HG03175 (cell line): ENCODE results near the gene NEDD4L.

Experiments used
- ATAC-seq: cut with Tn5 transposase; IDR thresholded peaks from one replicate; pipeline ENCODE4 v1.9.1; 2021; ENCODE audit warnings: mild to moderate bottlenecking, moderate library complexity; ENCODE audit not compliant: unreplicated experiment

NEDD4L gene

GRCh38 chr18:58051765-58052460, 7.9 kb downstream of the NEDD4L start:
- no peak for ATAC-seq

DNA sequence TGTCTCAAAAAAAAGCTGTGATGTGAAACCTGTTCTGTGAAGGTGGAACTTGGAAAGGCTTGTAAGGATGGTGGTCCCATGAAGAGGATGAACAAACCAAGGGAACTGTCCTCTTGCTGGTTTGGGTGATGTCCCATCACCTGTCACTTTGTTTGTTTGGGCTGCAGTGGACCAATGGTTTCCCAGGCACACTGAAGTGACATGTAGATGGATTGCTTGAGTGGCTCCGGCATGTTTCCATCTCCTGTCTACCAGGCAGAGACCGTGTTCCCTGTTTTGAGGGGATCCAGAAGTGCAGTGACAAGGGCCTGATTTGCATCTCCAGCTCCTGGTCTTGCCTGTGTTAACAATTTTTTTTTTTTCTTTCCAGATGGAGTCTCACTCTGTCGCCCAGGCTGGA, 8.9 kb downstream of the NEDD4L start:
- ATAC-seq = no peak

- no peak for ATAC-seq
These were observed 10.2 kb downstream of the NEDD4L start for GRCh38 chr18:58054041-58054781.

DNA sequence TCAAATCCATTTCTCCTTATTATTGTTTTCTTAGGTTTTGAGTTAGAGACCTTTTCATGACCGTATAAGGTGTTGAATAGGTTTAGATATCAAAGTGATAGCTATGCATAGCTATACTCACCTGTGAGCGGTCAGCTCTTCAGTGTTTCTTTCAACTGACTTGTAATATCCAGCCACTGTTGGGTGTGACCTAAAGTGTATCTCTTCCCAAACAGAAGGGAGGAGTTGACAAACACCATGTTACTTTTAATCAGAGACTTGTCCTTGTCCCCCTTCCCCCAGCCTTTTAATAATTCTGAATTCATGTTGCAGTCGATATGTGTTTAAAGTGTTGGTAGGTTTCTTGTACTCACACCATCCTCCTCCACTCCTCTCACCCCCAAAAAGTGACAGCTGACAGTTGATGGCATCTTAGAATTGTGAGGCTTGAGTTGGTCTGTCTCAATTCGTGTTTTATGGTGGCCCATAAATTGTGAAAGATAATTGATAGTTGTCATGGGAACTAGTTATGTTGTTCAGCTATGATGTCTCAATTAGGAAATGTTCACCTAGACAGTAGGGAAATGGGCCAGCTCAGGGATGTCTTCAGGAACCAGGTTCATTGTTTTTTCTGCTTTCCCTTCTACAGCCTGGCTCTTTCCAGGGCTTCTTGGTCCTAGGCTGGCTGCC, 12.0 kb downstream of the NEDD4L start:
- no peak for ATAC-seq

- ATAC-seq = no peak
These were observed 12.8 kb downstream of the NEDD4L start for GRCh38 chr18:58056852-58057251.

GRCh38 chr18:58057291-58057965, 13.4 kb downstream of the NEDD4L start:
- ATAC-seq = no peak

GRCh38 chr18:58058720-58059119, 14.7 kb downstream of the NEDD4L start:
- ATAC-seq = no peak

GRCh38 chr18:58060254-58060653, 16.2 kb downstream of the NEDD4L start:
- no peak for ATAC-seq

GRCh38 chr18:58061349-58061748, 17.3 kb downstream of the NEDD4L start:
- no peak for ATAC-seq

GRCh38 chr18:58064406-58064998, 20.5 kb downstream of the NEDD4L start:
- ATAC-seq = no peak

DNA sequence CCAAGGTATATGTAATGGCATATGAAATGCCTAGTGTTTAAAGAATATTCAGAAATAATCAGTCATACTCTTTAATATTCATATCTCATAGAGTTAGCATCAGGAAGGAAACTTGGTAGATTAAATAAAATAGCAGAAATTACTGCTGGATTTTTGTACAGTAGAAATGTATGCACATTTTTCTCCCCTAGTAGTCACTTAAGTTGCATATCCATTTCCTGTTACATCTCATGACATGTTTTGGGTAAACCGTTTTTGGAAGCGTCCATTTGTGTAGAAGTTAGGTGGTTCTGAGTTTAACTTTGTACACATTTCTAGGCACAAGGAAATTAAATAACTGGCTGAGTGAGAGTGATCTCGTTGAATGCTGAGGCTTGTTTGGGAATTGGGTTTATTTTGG, 21.9 kb downstream of the NEDD4L start:
- ATAC-seq = no peak

GRCh38 chr18:58067601-58068000, 23.6 kb downstream of the NEDD4L start:
- no peak for ATAC-seq

GRCh38 chr18:58069099-58069498, 25.1 kb downstream of the NEDD4L start:
- ATAC-seq = no peak

DNA sequence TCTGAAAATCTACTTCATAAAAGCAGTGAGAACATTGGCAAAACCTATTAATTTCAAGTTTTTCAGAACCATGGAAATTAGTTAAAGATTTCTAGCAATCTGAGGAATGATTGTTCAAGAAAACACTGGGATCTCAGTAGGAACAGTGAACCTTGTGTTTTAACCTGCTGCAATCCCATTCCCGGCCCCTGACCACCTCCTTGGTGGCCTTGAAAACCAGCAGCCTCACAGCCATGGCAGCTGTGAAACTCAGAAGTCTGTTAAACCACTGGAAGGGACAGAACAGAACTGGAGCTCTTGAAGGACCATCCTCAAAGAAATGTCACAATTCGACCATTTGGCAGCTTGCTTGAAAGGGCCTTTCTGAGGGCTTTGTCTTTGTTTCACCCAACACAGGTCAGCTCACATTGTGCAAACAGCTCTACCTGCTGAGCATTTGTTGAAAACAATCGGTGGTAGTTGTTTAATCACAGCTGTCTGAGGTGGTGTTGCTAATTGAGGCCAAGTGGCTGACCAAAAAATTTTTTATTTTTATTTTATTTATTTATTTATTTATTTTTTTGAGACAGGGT, 25.8 kb downstream of the NEDD4L start:
- ATAC-seq = no peak

DNA sequence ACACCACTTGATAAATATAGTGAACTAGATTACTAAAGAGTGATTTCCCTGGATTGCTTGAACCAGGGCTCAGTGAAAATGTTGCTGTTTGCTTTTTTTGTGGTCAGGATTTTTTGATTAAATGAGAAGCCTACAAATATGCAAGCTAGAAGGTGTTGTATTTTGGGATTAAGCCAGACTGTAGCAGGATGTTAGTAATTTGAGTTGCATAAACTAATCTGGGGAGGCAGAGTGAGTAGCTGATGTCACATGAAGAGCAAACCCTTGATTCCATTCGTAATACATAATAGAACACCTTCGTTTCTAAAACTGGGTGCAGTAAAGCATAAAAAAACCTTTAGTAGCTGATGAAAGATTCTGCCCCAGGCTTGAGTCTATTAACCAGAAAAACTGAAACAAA, 32.0 kb downstream of the NEDD4L start:
- no peak for ATAC-seq

DNA sequence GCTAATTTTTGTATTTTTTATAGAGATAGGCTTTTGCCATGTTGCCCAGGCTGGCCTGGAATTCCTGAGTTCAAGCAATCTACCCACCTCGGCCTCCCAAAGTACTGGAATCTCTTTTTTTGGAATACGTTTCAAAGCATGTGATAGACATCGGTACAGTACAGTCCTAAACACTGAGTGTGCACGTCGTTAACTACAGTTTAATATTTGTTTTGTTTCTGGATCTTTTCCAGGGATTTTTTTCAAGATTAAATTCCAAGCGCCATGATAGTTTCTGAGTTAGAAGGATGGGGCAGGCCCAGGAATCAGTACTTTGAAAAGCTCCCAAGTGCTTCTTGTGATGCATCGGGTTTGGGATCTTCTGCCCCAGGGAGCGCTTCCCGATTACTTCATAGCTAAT, 33.3 kb downstream of the NEDD4L start:
- ATAC-seq = no peak

DNA sequence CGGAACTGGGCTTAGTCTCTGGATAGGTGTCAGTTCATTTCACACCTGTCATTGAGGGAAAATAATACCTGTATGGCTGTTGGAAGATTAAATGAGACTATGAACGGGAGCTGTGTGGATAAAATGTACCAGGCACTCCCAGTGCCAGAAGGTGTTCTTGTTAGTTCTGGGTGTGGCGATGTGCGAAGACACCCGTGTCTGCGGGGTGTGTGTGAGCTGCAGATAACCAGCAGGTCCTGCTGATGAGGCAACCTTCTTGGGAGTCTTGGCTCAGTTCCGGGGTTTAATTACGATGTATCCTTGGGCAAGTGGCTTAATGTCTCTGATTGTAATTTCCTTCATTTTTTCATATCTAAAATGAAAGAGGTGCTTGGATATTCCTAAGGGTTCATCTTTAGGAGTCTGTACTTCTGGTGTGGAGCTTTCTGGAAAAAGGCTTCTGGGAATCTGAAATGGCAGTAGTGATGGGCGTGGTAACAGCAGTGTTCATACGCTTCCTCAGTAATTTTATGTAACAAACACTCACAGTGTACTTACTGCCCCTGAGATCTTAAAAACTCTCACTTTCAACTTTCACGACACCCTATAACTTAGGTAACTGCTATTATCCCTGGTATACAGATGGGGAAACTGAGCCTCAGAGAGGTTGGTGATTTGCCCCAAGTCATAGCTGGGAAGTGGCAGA, 35.0 kb downstream of the NEDD4L start:
- ATAC-seq = no peak

DNA sequence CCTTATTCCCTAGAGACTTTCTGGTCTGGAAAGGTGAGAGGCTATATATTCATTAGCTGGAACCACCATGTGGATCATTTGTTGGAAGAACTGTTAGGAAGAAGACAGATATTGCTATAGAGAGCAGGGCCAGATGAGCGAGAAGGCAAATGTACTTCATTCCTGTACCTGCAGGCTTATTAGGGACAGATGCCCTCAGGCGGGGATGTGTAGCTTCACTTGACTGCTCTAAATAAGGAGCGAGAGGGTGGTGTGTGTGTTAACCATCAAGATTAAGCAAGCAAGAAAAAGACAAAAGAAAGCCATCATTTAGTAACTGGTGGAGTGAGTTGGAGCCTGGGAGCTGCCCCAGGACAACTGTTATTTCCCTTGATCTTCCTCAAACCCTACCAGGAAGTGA, 36.4 kb downstream of the NEDD4L start:
- ATAC-seq = no peak

- ATAC-seq = no peak
These were observed 44.1 kb downstream of the NEDD4L start for GRCh38 chr18:58087928-58088690.
